Muscle layer of duodenum (tissue), 2 donors: ENCODE results near the gene TMEM119.

Source experiments
- H3K27ac ChIP-seq: one replicate; pipeline ENCODE4 v1.7.0; 2013; ENCODE audit warnings: mild to moderate bottlenecking, low read length
- H3K27me3 ChIP-seq: one replicate; pipeline ENCODE4 v1.7.0; 2013; ENCODE audit warnings: low read depth, mild to moderate bottlenecking, control low read depth, low read length
- H3K36me3 ChIP-seq, 2 donors: one replicate each; pipeline ENCODE4 v1.7.0; 2013; ENCODE audit warnings: low read length in 2 of 2, control low read depth in 1 of 2, mild to moderate bottlenecking in 1 of 2; ENCODE audit not compliant: insufficient read depth in 2 of 2, control insufficient read depth in 1 of 2
- H3K4me1 ChIP-seq, 2 donors: one replicate each; pipeline ENCODE4 v1.7.0; 2013; ENCODE audit warnings: low read length in 2 of 2, mild to moderate bottlenecking in 2 of 2, control low read depth in 1 of 2, moderate library complexity in 1 of 2; ENCODE audit not compliant: insufficient read depth in 2 of 2, control insufficient read depth in 1 of 2
- H3K4me3 ChIP-seq, 2 donors: one replicate each; pipeline ENCODE4 v1.7.0; 2013; ENCODE audit warnings: low read length in 2 of 2, low read depth in 1 of 2, mild to moderate bottlenecking in 1 of 2
- H3K9me3 ChIP-seq, 2 donors: one replicate each; pipeline ENCODE4 v1.7.0; 2013; ENCODE audit warnings: low read length in 2 of 2, control low read depth in 1 of 2, mild to moderate bottlenecking in 1 of 2; ENCODE audit not compliant: control insufficient read depth in 1 of 2
- donor health status: healthy.

The TMEM119 gene

DNA sequence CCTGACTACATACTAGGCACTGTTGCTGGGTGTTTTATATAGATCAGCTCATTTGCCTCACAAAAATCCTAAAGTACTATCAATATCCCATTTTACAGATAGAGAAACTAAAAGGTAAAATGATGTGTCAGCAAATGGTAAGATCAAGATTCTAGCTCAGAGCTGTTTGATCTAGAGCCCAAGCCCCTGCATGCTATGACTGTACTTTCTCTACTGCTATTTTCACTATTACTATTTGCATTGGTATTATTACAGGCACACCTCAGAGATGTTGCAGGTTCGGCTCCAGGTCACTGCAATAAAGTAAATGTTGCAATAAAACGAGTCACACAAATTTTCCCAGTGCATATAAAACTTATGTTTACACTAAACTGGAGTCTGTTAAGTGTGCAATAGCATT is 24.6 kb downstream of the TMEM119 start:
- H3K4me3 ChIP-seq = no peak overlapping the region
- H3K4me1 ChIP-seq = no peaks in the 10 kb centered on the region
- H3K27me3 ChIP-seq = no peaks in the 10 kb centered on the region
- no peak overlapping the region for H3K27ac ChIP-seq
- H3K36me3 ChIP-seq = peaks cover 12 to 18% of the 10 kb centered on the region in 2 donors
- H3K9me3 ChIP-seq = no peaks in the 10 kb centered on the region

- Histone ChIP-seq H3K27ac (no peak overlapping the region), H3K4me3 (no peak overlapping the region), H3K9me3 (no peaks in the 10 kb centered on the region), H3K36me3 (peaks cover 21 to 28% of the 10 kb centered on the region in 2 donors), H3K4me1 (peaks cover 3% of the 10 kb centered on the region in 2 donors), H3K27me3 (no peaks in the 10 kb centered on the region)
Measured at GRCh38 chr12:108572166-108572790, 25.6 kb downstream of the TMEM119 start.

GRCh38 chr12:108571609-108572165 is 26.2 kb downstream of the TMEM119 start:
- Histone ChIP-seq H3K27me3 (no peaks in the 10 kb centered on the region), H3K36me3 (peaks cover 27 to 34% of the 10 kb centered on the region in 2 donors), H3K9me3 (no peaks in the 10 kb centered on the region), H3K27ac (no peak overlapping the region), H3K4me1 (peaks cover 8 to 9% of the 10 kb centered on the region in 2 donors), H3K4me3 (no peak overlapping the region)

- H3K27me3 ChIP-seq = no peaks in the 10 kb centered on the region
- no peak overlapping the region for H3K4me3 ChIP-seq
- peaks cover 12 to 16% of the 10 kb centered on the region in 2 donors for H3K4me1 ChIP-seq
- H3K9me3 ChIP-seq = no peaks in the 10 kb centered on the region
- H3K27ac ChIP-seq = no peak overlapping the region
- H3K36me3 ChIP-seq = peaks cover 33 to 41% of the 10 kb centered on the region in 2 donors
Measured at GRCh38 chr12:108570743-108571608, 26.9 kb downstream of the TMEM119 start.

DNA sequence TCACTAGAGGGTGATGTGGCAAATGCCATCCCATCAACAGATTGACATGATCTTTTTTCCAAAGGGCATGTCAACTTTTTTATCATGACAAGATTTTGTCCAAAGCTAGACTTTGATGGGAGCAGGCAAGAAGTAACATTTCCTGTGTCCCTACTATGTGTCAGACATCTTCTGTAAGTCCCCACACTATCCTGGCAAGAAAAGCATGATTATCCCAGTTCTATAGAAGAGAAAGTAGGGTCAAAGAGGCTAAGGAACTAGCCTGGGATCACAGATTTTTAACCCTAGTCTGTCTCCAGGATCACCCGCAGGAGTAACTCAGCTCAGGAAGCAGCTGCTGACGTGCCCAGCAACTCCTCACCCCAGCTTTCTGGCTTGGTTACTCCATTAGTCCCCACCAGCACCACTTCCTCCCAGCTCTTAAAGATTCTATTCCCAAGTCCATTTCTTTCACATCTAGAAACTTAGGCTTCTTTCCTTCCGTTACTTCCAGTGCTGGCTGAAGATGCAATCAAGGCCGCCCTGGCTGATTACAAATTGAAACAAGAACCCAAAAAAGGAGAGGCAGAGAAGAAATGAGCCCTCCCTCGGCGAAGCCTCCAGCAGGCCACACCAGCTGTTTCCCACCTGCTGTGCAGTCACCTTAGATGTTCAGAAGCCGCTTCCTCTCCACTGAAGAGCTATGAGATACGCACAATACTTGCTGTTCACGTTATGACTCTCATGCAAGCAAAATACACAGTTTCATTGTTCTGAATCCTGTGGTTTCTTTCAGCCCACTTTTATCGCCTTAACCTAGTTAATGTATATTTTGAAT is 29.3 kb downstream of the TMEM119 start:
- Histone ChIP-seq H3K4me1 (peaks cover 17 to 38% of the 10 kb centered on the region in 2 donors), H3K9me3 (no peaks in the 10 kb centered on the region), H3K27me3 (no peaks in the 10 kb centered on the region), H3K36me3 (peaks cover 52 to 58% of the 10 kb centered on the region in 2 donors), H3K4me3 (no peak overlapping the region), H3K27ac (peak overlapping the region; percentile 76)

DNA sequence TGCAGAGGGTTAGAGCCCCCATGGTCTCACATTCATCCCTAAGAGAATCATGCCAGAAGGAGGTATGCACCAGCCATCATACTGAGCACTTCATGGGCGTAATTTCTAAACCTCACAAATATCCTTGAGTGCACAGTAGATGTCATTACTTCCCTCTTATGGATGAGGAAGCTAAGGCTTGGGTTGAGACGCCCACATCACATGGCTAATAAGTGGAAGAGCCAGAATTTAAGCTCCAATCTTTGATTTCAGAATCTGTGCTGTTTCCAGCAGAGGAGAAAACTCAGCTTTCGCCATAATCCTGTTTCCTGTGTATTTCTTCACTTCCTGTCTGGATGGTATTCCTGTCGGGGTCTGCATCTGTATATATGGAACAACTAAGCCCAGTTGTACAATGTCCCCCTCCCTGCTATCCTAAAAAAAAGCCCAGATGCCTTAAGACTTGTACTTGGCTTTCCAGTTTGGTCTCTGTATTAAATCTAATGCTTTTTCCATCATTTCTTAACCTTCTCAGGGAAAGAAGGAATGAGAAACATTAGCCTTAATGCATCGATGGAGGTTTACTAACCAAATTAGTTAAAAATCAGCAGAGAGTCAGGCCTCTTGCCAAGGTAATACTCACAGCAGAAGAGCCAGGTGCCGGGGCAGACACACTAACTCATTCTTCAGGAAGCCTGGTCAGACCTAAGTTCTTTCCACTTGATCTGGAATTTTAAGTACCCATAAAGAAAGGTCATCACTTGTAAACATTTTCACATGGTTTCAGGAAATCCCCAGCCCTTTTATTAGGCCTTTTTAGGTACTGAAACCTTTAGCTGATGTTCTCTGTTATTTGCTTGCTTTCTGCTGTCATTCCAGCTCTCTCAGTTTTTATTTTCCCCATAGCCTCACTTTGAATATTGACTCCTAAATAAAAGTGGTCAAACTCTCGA is 30.2 kb downstream of the TMEM119 start:
- H3K27ac ChIP-seq = peak overlapping the region; percentile 76

DNA sequence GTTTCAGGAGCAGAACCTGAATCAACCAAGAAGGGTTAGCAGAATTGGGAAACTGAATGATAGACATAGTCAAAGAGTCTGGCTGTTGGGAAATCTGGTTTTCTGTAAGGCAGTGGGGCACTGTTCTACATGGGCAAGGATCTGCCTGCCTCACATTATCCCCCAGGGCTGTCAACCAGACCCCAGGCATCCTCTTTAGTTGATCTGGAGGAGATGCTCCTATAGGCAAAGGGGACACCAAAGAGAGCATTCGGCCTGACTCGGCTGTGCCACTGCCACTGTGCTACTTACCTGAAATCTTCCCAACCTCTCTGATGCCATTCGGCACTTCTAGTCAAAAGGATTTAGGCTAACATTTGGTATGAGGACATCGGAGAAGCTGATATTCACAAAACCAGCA is 31.4 kb downstream of the TMEM119 start:
- Histone ChIP-seq H3K27me3 (no peaks in the 10 kb centered on the region), H3K4me3 (no peak overlapping the region), H3K4me1 (peaks cover 17 to 40% of the 10 kb centered on the region in 2 donors), H3K27ac (peak overlapping the region; percentile 76), H3K9me3 (no peaks in the 10 kb centered on the region), H3K36me3 (peaks cover 52 to 58% of the 10 kb centered on the region in 2 donors)

More for the DNA sequence above, 30.2 kb downstream of the TMEM119 start:
- peaks cover 17 to 40% of the 10 kb centered on the region in 2 donors for H3K4me1 ChIP-seq
- H3K27me3 ChIP-seq = no peaks in the 10 kb centered on the region
- H3K4me3 ChIP-seq = no peak overlapping the region
- H3K36me3 ChIP-seq = peaks cover 52 to 58% of the 10 kb centered on the region in 2 donors
- no peaks in the 10 kb centered on the region for H3K9me3 ChIP-seq

DNA sequence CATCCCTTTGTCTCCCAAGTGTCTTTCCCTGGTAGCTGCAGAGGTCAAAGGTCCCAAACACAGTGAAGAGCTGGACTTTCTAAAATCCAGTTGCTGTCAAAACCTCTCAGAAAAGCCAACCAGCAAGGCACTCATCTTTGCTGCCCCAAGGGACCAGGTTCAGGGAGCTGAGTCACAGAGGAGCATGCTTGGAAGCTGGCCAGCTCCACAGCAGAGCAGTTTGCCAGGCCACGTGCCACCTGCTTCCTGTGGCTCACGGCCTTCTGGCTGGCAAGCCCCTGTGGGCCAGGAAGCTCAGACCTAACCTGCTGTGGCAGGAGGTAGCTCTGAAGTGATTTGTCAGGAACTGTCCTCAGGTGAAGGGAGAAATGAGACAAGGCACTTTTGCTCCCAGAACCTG is 31.9 kb downstream of the TMEM119 start:
- H3K4me1 ChIP-seq = peaks cover 17 to 40% of the 10 kb centered on the region in 2 donors
- peaks cover 52 to 58% of the 10 kb centered on the region in 2 donors for H3K36me3 ChIP-seq
- H3K27ac ChIP-seq = peak overlapping the region; percentile 76

GRCh38 chr12:108565146-108565545 is 32.7 kb downstream of the TMEM119 start:
- no peak overlapping the region for H3K4me3 ChIP-seq
- H3K36me3 ChIP-seq = peaks cover 52 to 55% of the 10 kb centered on the region in 2 donors
- peak overlapping the region; percentile 17 for H3K27ac ChIP-seq
- H3K27me3 ChIP-seq = no peaks in the 10 kb centered on the region
- peaks cover 17 to 42% of the 10 kb centered on the region in 2 donors for H3K4me1 ChIP-seq
- H3K9me3 ChIP-seq = no peaks in the 10 kb centered on the region

More for the DNA sequence above, 31.9 kb downstream of the TMEM119 start:
- Histone ChIP-seq H3K27me3 (no peaks in the 10 kb centered on the region), H3K4me3 (no peak overlapping the region), H3K9me3 (no peaks in the 10 kb centered on the region)

DNA sequence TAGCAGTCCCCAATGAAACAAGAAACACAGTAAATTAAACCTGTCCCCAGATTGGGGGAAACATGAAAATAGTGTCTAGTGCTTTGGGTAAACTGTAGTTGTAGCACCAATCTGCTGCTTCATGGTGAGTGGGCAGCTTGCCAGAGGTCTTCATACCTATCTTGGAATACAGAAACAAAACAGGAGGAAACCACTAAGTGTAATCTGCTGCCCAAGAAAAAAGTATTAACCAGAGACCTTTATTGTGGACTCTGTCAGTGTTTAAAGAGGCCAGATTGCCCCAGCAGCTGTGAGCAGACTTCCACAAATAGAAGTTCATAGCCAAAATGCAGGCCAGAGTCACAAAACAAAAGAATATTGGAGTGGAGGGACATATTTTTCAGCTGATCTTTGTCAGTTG is 33.2 kb downstream of the TMEM119 start:
- H3K9me3 ChIP-seq = no peaks in the 10 kb centered on the region
- H3K4me1 ChIP-seq = peaks cover 21 to 46% of the 10 kb centered on the region in 2 donors
- H3K27me3 ChIP-seq = no peaks in the 10 kb centered on the region
- peak overlapping the region; percentile 17 for H3K27ac ChIP-seq
- H3K36me3 ChIP-seq = peaks cover 52 to 53% of the 10 kb centered on the region in 2 donors
- no peak overlapping the region for H3K4me3 ChIP-seq
